Mesothelial cell of epicardium (in vitro differentiated cells): ENCODE data around the gene CLDN7. TPM values are rescaled to one million over a fixed set of nuclear protein-coding genes. Genes with fewer than 3 reads are reported as not detected.

ENCODE experiments used
- DNase-seq, 2 experiments: peaks; one replicate each; pipeline ENCODE4 v3.0.0; 2021; ENCODE audit warnings: low spot score in 2 of 2; ENCODE audit not compliant: unreplicated experiment in 2 of 2
- H3K27ac Mint-ChIP-seq: 2 replicates; pipeline ENCODE4 v1.8.0; 2021; ENCODE audit warnings: mixed read lengths
- H3K27me3 Mint-ChIP-seq: 2 replicates; pipeline ENCODE4 v1.8.0; 2021; ENCODE audit warnings: low read depth, mixed read lengths
- H3K36me3 Mint-ChIP-seq: 2 replicates; pipeline ENCODE4 v1.8.0; 2021; ENCODE audit warnings: mixed read lengths
- H3K4me1 Mint-ChIP-seq: 2 replicates; pipeline ENCODE4 v1.8.0; 2021; ENCODE audit warnings: mixed read lengths
- H3K4me3 Mint-ChIP-seq: 2 replicates; pipeline ENCODE4 v1.8.0; 2021; ENCODE audit warnings: mild to moderate bottlenecking, moderate library complexity, mixed read lengths
- H3K9me3 Mint-ChIP-seq: 2 replicates; pipeline ENCODE4 v1.8.0; 2021; ENCODE audit warnings: mixed read lengths
- CTCF ChIP-seq: fragments of 200-600 bp; sonication (generic); IDR thresholded peaks from one replicate; pipeline ENCODE4 v1.5.0; 2021; ENCODE audit warnings: antibody characterized with exemption; ENCODE audit not compliant: unreplicated experiment
- total RNA-seq: library from RNA; stranded (reverse); gene quantifications from 3 replicates; pipeline ENCODE4 v1.2.1, GENCODE V29; 2021

CLDN7 gene
- total RNA-seq, 1 donor from 2014 or later = 79.2 TPM

- Mint-ChIP-seq H3K4me1 (peaks cover 21% of the 10 kb centered on the region), H3K36me3 (peaks cover 8% of the 10 kb centered on the region), H3K9me3 (no peaks in the 10 kb centered on the region), H3K4me3 (peak overlapping the region; percentile 72), H3K27ac (peak overlapping the region; percentile 89), H3K27me3 (peaks cover 35% of the 10 kb centered on the region)
- peak in 1 of 2 experiments; percentile 56 for DNase-seq
- no peak for TF ChIP-seq CTCF
Measured at GRCh38 chr17:7260651-7261378, 1.5 kb downstream of the CLDN7 start.

GRCh38 chr17:7260151-7260550, 2.1 kb downstream of the CLDN7 start:
- Mint-ChIP-seq H3K27ac (peak overlapping the region; percentile 89), H3K9me3 (no peaks in the 10 kb centered on the region), H3K36me3 (peaks cover 8% of the 10 kb centered on the region), H3K4me1 (peaks cover 21% of the 10 kb centered on the region), H3K4me3 (peak overlapping the region; percentile 72), H3K27me3 (peaks cover 35% of the 10 kb centered on the region)
- DNase-seq = no peak
- TF ChIP-seq CTCF = no peak

GRCh38 chr17:7259555-7259889, 2.8 kb downstream of the CLDN7 start:
- Mint-ChIP-seq H3K27ac (peak overlapping the region; percentile 22), H3K4me3 (no peak overlapping the region), H3K4me1 (peaks cover 21% of the 10 kb centered on the region), H3K9me3 (no peaks in the 10 kb centered on the region), H3K27me3 (peaks cover 33% of the 10 kb centered on the region), H3K36me3 (peaks cover 13% of the 10 kb centered on the region)
- no peak for DNase-seq
- TF ChIP-seq CTCF = no peak

GRCh38 chr17:7258731-7259554, 3.3 kb downstream of the CLDN7 start:
- H3K9me3 Mint-ChIP-seq = no peaks in the 10 kb centered on the region
- TF ChIP-seq CTCF = no peak
- DNase-seq = no peak
- H3K4me3 Mint-ChIP-seq = no peak overlapping the region
- H3K4me1 Mint-ChIP-seq = peaks cover 20% of the 10 kb centered on the region
- peaks cover 14% of the 10 kb centered on the region for H3K36me3 Mint-ChIP-seq
- no peak overlapping the region for H3K27ac Mint-ChIP-seq
- H3K27me3 Mint-ChIP-seq = peaks cover 28% of the 10 kb centered on the region

- Mint-ChIP-seq H3K9me3 (no peaks in the 10 kb centered on the region), H3K27ac (peak overlapping the region; percentile 58)
Measured at GRCh38 chr17:7256766-7257456, 5.4 kb downstream of the CLDN7 start.

More at GRCh38 chr17:7256766-7257456, 5.4 kb downstream of the CLDN7 start:
- Mint-ChIP-seq H3K27me3 (peaks cover 10% of the 10 kb centered on the region), H3K36me3 (peaks cover 14% of the 10 kb centered on the region), H3K4me3 (no peak overlapping the region), H3K4me1 (peaks cover 16% of the 10 kb centered on the region)
- DNase-seq = no peak
- TF ChIP-seq CTCF = no peak
